GM12801 (cell line): ENCODE measurements around the gene PPP1R2.

Experiments used
- TF ChIP-seq, protein P1 (sequence below): IDR thresholded peaks from one replicate; pipeline ENCODE4 v1.5.1; 2011; ENCODE audit warnings: control low read depth; ENCODE audit not compliant: insufficient read length; ENCODE audit errors: extremely low read depth

PPP1R2 gene

DNA sequence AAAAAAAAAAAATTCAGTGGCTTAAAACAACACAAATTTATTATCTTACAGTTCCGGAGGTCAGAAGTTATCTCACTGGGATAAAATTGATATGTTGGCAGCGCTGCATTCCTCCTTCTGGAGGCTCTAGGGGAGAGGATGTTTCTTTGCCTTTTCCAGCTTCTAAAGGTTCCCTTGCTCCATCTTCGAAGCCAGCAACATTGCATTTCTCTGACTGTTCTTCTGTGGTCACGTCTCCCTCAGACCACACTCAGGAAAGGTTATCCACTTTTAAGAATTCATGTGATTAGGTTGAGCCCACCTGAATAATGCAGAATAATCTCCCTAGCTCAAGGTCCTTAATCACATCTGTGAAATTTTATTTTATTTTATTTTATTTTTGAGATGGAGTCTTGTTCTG is 76.9 kb downstream of the PPP1R2 start:
- TF ChIP-seq, protein P1, sequence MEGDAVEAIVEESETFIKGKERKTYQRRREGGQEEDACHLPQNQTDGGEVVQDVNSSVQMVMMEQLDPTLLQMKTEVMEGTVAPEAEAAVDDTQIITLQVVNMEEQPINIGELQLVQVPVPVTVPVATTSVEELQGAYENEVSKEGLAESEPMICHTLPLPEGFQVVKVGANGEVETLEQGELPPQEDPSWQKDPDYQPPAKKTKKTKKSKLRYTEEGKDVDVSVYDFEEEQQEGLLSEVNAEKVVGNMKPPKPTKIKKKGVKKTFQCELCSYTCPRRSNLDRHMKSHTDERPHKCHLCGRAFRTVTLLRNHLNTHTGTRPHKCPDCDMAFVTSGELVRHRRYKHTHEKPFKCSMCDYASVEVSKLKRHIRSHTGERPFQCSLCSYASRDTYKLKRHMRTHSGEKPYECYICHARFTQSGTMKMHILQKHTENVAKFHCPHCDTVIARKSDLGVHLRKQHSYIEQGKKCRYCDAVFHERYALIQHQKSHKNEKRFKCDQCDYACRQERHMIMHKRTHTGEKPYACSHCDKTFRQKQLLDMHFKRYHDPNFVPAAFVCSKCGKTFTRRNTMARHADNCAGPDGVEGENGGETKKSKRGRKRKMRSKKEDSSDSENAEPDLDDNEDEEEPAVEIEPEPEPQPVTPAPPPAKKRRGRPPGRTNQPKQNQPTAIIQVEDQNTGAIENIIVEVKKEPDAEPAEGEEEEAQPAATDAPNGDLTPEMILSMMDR: no peak
